Measurements from ENCODE around the gene HLCS. TPM values are rescaled to one million over a fixed set of nuclear protein-coding genes. Genes with fewer than 3 reads are reported as not detected.

The HLCS gene
- total RNA-seq, 1 experiment from 2014 or later: 12.7 TPM

GRCh38 chr21:36733857-36734256 lies 232.6 kb downstream of the HLCS start:
- Histone ChIP-seq H3K4ac (ENCODE audit: low read depth, low read length) (no peak overlapping the region), H3T11ph (ENCODE audit: low read length) (no peak overlapping the region), H2BK120ac (ENCODE audit: low read depth, low read length, poor library complexity, severe bottlenecking) (no peak overlapping the region), H2AFZ (ENCODE audit: low read length) (no peak overlapping the region), H3K56ac (ENCODE audit: insufficient read length, low read depth, low read length) (no peak overlapping the region), H3K4me2 (ENCODE audit: insufficient read depth, insufficient read length, low read length) (no peak overlapping the region), H4K91ac (ENCODE audit: insufficient read length, low read depth, low read length) (no peak overlapping the region), H2BK5ac (ENCODE audit: insufficient read length, low read length) (no peak overlapping the region), H2BK20ac (ENCODE audit: low read depth, low read length, poor library complexity, severe bottlenecking) (no peak overlapping the region), H3K18ac (ENCODE audit: insufficient read length, low read depth, low read length) (no peak overlapping the region), H3K4me1 (ENCODE audit: insufficient read depth, low read length) (no peaks in the 10 kb centered on the region), H3K9me3 (ENCODE audit: control insufficient read depth, low read depth, low read length) (no peaks in the 10 kb centered on the region), H3K27ac (ENCODE audit: insufficient read length, low read depth, low read length) (no peak overlapping the region), H4K20me1 (ENCODE audit: control insufficient read depth, insufficient read depth, insufficient read length) (no peaks in the 10 kb centered on the region), H3K79me2 (ENCODE audit: insufficient read depth, low read length) (no peaks in the 10 kb centered on the region), H3K79me1 (ENCODE audit: insufficient read depth, low read depth, low read length, poor library complexity, severe bottlenecking) (no peaks in the 10 kb centered on the region), H3K14ac (ENCODE audit: insufficient read depth, low read length) (no peak overlapping the region), H3K23me2 (ENCODE audit: insufficient read length, low read depth, low read length, poor library complexity, severe bottlenecking) (no peaks in the 10 kb centered on the region), H2AK5ac (ENCODE audit: insufficient read length, low read length) (no peak overlapping the region), H4K5ac (ENCODE audit: insufficient read length, low read depth, low read length) (no peak overlapping the region), H2BK15ac (ENCODE audit: low read depth, low read length) (no peak overlapping the region), H4K8ac (replicated peaks; ENCODE audit: insufficient read length, low read depth, low read length) (no peak overlapping the region), H3K9ac (ENCODE audit: extremely low read depth, insufficient read length, low read length) (no peak overlapping the region), H3K27me3 (ENCODE audit: insufficient read depth, low read length) (no peaks in the 10 kb centered on the region), H2BK12ac (ENCODE audit: insufficient read length, low read depth, low read length) (no peak overlapping the region), H3K23ac (ENCODE audit: insufficient read length, low read depth, low read length) (no peak overlapping the region)
- peaks cover 5 to 9% of the 10 kb centered on the region in 2 experiments for H3K4me1 Mint-ChIP-seq
- H3K9me3 Mint-ChIP-seq: peaks cover 0 to 3% of the 10 kb centered on the region in 2 experiments; a peak in 2 of 5 replicates
- WGBS (ENCODE audit: extremely low coverage, insufficient read length, low lambda C conversion rate): no CpG with 5 or more reads among the region's 6 CpGs
- no peak overlapping the region for H3K4me3 Mint-ChIP-seq
- no peak overlapping the region for H3K27ac Mint-ChIP-seq
- no peaks in the 10 kb centered on the region; a peak in 1 of 7 replicates for H3K36me3 Mint-ChIP-seq (ENCODE audit: insufficient read depth in 1 of 3, low read depth in 3 of 3)
- no peak for TF ChIP-seq CTCF (conservative IDR thresholded peaks at IDR 0.05)
- H3K27me3 Mint-ChIP-seq (ENCODE audit: low read depth): peaks cover 24% of the 10 kb centered on the region
- DNase-seq: no peak

Measured in H9 (cell line).